T follicular helper cell (primary cell): Measurements from ENCODE around the gene POLK.
"Not testable (repeated sequence)": the region's sequence is repeated elsewhere in the genome, so short reads cannot be mapped to it uniquely, and the experiment has no call there.

ENCODE experiments used
- DNase-seq: peaks from one replicate; pipeline ENCODE4 v3.0.0-alpha.2; 2020; ENCODE audit warnings: low read depth

Gene POLK

GRCh38 chr5:75551471-75551870 lies 39.8 kb downstream of the POLK start:
- no peak for DNase-seq

GRCh38 chr5:75552764-75553163 lies 41.1 kb downstream of the POLK start:
- DNase-seq = no peak

GRCh38 chr5:75553358-75553757 lies 41.7 kb downstream of the POLK start:
- no peak for DNase-seq

GRCh38 chr5:75558221-75558620 lies 46.5 kb downstream of the POLK start:
- DNase-seq = no peak

GRCh38 chr5:75558981-75559632 lies 47.4 kb downstream of the POLK start:
- no peak for DNase-seq

GRCh38 chr5:75560655-75561054 lies 49.0 kb downstream of the POLK start:
- not testable (repeated sequence) for DNase-seq

GRCh38 chr5:75565991-75566709 lies 54.5 kb downstream of the POLK start:
- DNase-seq = not testable (repeated sequence)

GRCh38 chr5:75566710-75567309 lies 55.1 kb downstream of the POLK start:
- no peak for DNase-seq

GRCh38 chr5:75567710-75568109 lies 56.0 kb downstream of the POLK start:
- DNase-seq = no peak

- no peak for DNase-seq
These were observed 56.5 kb downstream of the POLK start for GRCh38 chr5:75568202-75568601.

GRCh38 chr5:75571547-75571946 lies 59.9 kb downstream of the POLK start:
- no peak for DNase-seq

GRCh38 chr5:75574791-75575190 lies 63.1 kb downstream of the POLK start:
- DNase-seq = no peak

- DNase-seq = not testable (repeated sequence)
These were observed 66.6 kb downstream of the POLK start for GRCh38 chr5:75578280-75578679.

GRCh38 chr5:75584641-75585040 lies 73.0 kb downstream of the POLK start:
- DNase-seq = no peak

GRCh38 chr5:75588666-75589065 lies 77.0 kb downstream of the POLK start:
- no peak for DNase-seq

GRCh38 chr5:75600535-75600934 lies 88.8 kb downstream of the POLK start:
- no peak for DNase-seq

- DNase-seq = no peak
These were observed 89.9 kb downstream of the POLK start for GRCh38 chr5:75601567-75601966.

- no peak for DNase-seq
These were observed 90.3 kb downstream of the POLK start for GRCh38 chr5:75601996-75602395.

GRCh38 chr5:75603371-75603770 lies 91.7 kb downstream of the POLK start:
- DNase-seq = no peak

- no peak for DNase-seq
These were observed 92.1 kb downstream of the POLK start for GRCh38 chr5:75603821-75604220.

GRCh38 chr5:75607341-75607740 lies 95.7 kb downstream of the POLK start:
- DNase-seq = not testable (repeated sequence)

GRCh38 chr5:75608870-75609269 lies 97.2 kb downstream of the POLK start:
- no peak for DNase-seq

GRCh38 chr5:75610201-75610600 lies 98.5 kb downstream of the POLK start:
- no peak for DNase-seq
